H9 (cell line): ENCODE data around the gene DHX30. TPM values are rescaled to one million over a fixed set of nuclear protein-coding genes. Genes with fewer than 3 reads are reported as not detected.

Source experiments
- DNase-seq: peaks from one replicate; pipeline ENCODE4 v3.0.0-alpha.2; 2017
- H2AFZ ChIP-seq: one replicate; pipeline ENCODE4 v1.6.1; 2013; ENCODE audit warnings: mild to moderate bottlenecking, low read length, control low read depth, moderate library complexity
- H2AK5ac ChIP-seq: 2 replicates; pipeline ENCODE4 v1.6.1; 2013; ENCODE audit warnings: low read length, control low read depth, mixed read lengths; ENCODE audit not compliant: insufficient read length
- H2BK120ac ChIP-seq: one replicate; pipeline ENCODE4 v1.6.1; 2013; ENCODE audit warnings: low read depth, mild to moderate bottlenecking, low read length, control low read depth, inconsistent platforms; ENCODE audit not compliant: poor library complexity, severe bottlenecking
- H2BK12ac ChIP-seq: 2 replicates; pipeline ENCODE4 v1.6.1; 2013; ENCODE audit warnings: low read length, control low read depth, mixed read lengths, low read depth; ENCODE audit not compliant: insufficient read length
- H2BK15ac ChIP-seq: 2 replicates; pipeline ENCODE4 v1.6.1; 2013; ENCODE audit warnings: low read depth, low read length, control low read depth
- H2BK20ac ChIP-seq: one replicate; pipeline ENCODE4 v1.6.1; 2013; ENCODE audit warnings: low read depth, mild to moderate bottlenecking, low read length, control low read depth, inconsistent platforms; ENCODE audit not compliant: poor library complexity, severe bottlenecking
- H2BK5ac ChIP-seq: 2 replicates; pipeline ENCODE4 v1.6.1; 2013; ENCODE audit warnings: low read length, control low read depth, mixed read lengths; ENCODE audit not compliant: insufficient read length
- H3K14ac ChIP-seq: 2 replicates; pipeline ENCODE4 v1.6.1; 2013; ENCODE audit warnings: low read length, control low read depth; ENCODE audit not compliant: insufficient read depth
- H3K18ac ChIP-seq: 2 replicates; pipeline ENCODE4 v1.6.1; 2013; ENCODE audit warnings: low read depth, mild to moderate bottlenecking, mixed read lengths, low read length, control low read depth; ENCODE audit not compliant: insufficient read length
- H3K23ac ChIP-seq: 2 replicates; pipeline ENCODE4 v1.6.1; 2013; ENCODE audit warnings: low read length, control low read depth, mixed read lengths, low read depth; ENCODE audit not compliant: insufficient read length
- H3K23me2 ChIP-seq: 2 replicates; pipeline ENCODE4 v1.6.1; 2013; ENCODE audit warnings: low read depth, mild to moderate bottlenecking, mixed read lengths, low read length, control low read depth; ENCODE audit not compliant: insufficient read length, poor library complexity, severe bottlenecking
- H3K27ac ChIP-seq: 2 replicates; pipeline ENCODE4 v1.5.1; 2013; ENCODE audit warnings: low read length, control low read depth, mixed read lengths, low read depth; ENCODE audit not compliant: insufficient read length
- H3K27me3 ChIP-seq: 2 replicates; pipeline ENCODE4 v1.6.1; 2013; ENCODE audit warnings: low read length, control low read depth, inconsistent platforms; ENCODE audit not compliant: insufficient read depth
- H3K4ac ChIP-seq: 2 replicates; pipeline ENCODE4 v1.6.1; 2013; ENCODE audit warnings: low read depth, mild to moderate bottlenecking, control low read depth, inconsistent platforms, low read length, moderate library complexity
- H3K4me1 ChIP-seq: 2 replicates; pipeline ENCODE4 v1.6.1; 2013; ENCODE audit warnings: low read length, control low read depth, inconsistent platforms; ENCODE audit not compliant: insufficient read depth
- H3K4me2 ChIP-seq: 2 replicates; pipeline ENCODE4 v1.6.1; 2013; ENCODE audit warnings: low read length, control low read depth, mixed read lengths; ENCODE audit not compliant: insufficient read length, insufficient read depth
- H3K56ac ChIP-seq: 2 replicates; pipeline ENCODE4 v1.6.1; 2013; ENCODE audit warnings: low read depth, mild to moderate bottlenecking, mixed read lengths, low read length, control low read depth; ENCODE audit not compliant: insufficient read length
- H3K79me1 ChIP-seq: 2 replicates; pipeline ENCODE4 v1.6.1; 2013; ENCODE audit warnings: low read depth, mild to moderate bottlenecking, moderate library complexity, low read length, control low read depth, inconsistent platforms; ENCODE audit not compliant: insufficient read depth, poor library complexity, severe bottlenecking
- H3K79me2 ChIP-seq: 2 replicates; pipeline ENCODE4 v1.6.1; 2013; ENCODE audit warnings: low read length, control low read depth, inconsistent platforms; ENCODE audit not compliant: insufficient read depth
- H3K9ac ChIP-seq: 2 replicates; pipeline ENCODE4 v1.6.1; 2013; ENCODE audit warnings: low read length, control low read depth, mixed read lengths; ENCODE audit not compliant: insufficient read length; ENCODE audit errors: extremely low read depth
- H3K9me3 ChIP-seq: one replicate; pipeline ENCODE4 v1.6.1; 2013; ENCODE audit warnings: low read depth, low read length, inconsistent platforms; ENCODE audit not compliant: control insufficient read depth
- H3T11ph ChIP-seq: one replicate; pipeline ENCODE4 v1.6.1; 2013; ENCODE audit warnings: mild to moderate bottlenecking, low read length, control low read depth, inconsistent platforms
- H4K20me1 ChIP-seq: one replicate; pipeline ENCODE4 v1.6.1; 2013; ENCODE audit not compliant: control insufficient read depth, insufficient read length, insufficient read depth
- H4K5ac ChIP-seq: 2 replicates; pipeline ENCODE4 v1.6.1; 2013; ENCODE audit warnings: low read depth, mild to moderate bottlenecking, mixed read lengths, low read length, control low read depth; ENCODE audit not compliant: insufficient read length
- H4K8ac ChIP-seq: replicated peaks from 2 replicates; pipeline ENCODE4 v1.6.1; 2013; ENCODE audit warnings: low read length, control low read depth, mixed read lengths, low read depth; ENCODE audit not compliant: insufficient read length
- H4K91ac ChIP-seq: 2 replicates; pipeline ENCODE4 v1.6.1; 2013; ENCODE audit warnings: low read depth, mild to moderate bottlenecking, moderate library complexity, mixed read lengths, low read length, control low read depth; ENCODE audit not compliant: insufficient read length
- H3K27ac Mint-ChIP-seq, 3 experiments: 2 replicates in 2 of 3; 3 replicates in 1 of 3; pipeline ENCODE4 v1.8.0; 2020 to 2021; ENCODE audit warnings: mixed read lengths in 3 of 3, mild to moderate bottlenecking in 1 of 3, moderate library complexity in 1 of 3
- H3K27me3 Mint-ChIP-seq: 2 replicates; pipeline ENCODE4 v1.8.0; 2021; ENCODE audit warnings: low read depth, mild to moderate bottlenecking, moderate library complexity, mixed read lengths
- H3K36me3 Mint-ChIP-seq, 3 experiments: 2 replicates in 2 of 3; 3 replicates in 1 of 3; pipeline ENCODE4 v1.8.0; 2020 to 2021; ENCODE audit warnings: low read depth in 3 of 3, mixed read lengths in 3 of 3; ENCODE audit not compliant: insufficient read depth in 1 of 3
- H3K4me1 Mint-ChIP-seq, 2 experiments: 2 replicates each; pipeline ENCODE4 v1.8.0; 2020; ENCODE audit warnings: mixed read lengths in 2 of 2
- H3K4me3 Mint-ChIP-seq, 2 experiments: 2 replicates in 1 of 2; 3 replicates in 1 of 2; pipeline ENCODE4 v1.8.0; 2020 to 2021; ENCODE audit warnings: mild to moderate bottlenecking in 2 of 2, mixed read lengths in 2 of 2, moderate library complexity in 1 of 2
- H3K9me3 Mint-ChIP-seq, 2 experiments: 2 replicates in 1 of 2; 3 replicates in 1 of 2; pipeline ENCODE4 v1.8.0; 2020; ENCODE audit warnings: mild to moderate bottlenecking in 2 of 2, mixed read lengths in 2 of 2, moderate library complexity in 1 of 2
- CTCF ChIP-seq: fragments of 200-600 bp; sonication (generic); conservative IDR thresholded peaks from 3 replicates; pipeline ENCODE4 v1.8.0; 2021; ENCODE audit warnings: antibody characterized with exemption, mild to moderate bottlenecking
- WGBS: extraction: QIAGEN DNeasy Blood & Tissue Kit; methylation state at CpG from one replicate; pipeline ENCODE4 v1.1.7; 2013; ENCODE audit warnings: missing lambda C conversion rate, low lambda C conversion rate, mixed read lengths; ENCODE audit not compliant: insufficient read length; ENCODE audit errors: extremely low coverage; 5-methylcytosine and 5-hydroxymethylcytosine counted together
- total RNA-seq: library from RNA; stranded (reverse); gene quantifications from 2 replicates; pipeline ENCODE4 v1.2.1, GENCODE V29; 2021

Gene DHX30
- total RNA-seq, 1 experiment from 2014 or later, result 107 TPM

DNA sequence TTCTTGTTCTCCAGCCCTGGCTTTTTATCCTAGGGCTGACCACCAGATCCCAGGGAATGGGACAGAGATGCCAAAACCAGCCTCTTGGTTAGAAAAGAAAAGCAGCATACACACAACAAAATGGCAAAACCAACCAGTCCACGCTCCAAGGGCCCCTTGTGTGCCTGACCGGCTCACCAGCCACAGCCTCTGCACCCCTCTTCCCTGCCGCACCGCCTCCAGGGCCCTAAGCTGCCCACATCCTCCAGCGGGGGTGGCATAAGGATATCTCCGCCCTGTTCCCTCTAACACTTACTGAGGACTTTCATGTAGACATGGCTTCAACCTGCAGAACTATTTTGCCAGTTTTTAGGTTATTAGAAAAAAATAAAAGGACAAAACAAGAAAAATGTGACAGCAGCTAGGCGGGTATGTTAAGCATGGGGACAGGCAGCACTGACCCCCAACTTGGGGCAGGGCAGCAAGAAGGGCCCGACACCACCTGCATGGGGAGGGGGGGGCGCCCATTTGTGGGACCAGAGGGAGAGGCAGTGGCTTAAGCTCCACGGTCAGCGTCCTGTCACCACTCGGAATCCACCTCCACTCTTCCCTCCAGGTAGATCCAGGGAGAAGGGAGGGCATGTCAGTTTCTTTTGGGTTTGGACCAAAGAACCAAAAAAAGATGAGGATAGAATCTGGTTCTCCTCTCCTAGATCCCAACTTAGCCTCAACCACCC lies 49.1 kb downstream of the DHX30 start:
- H3K27ac Mint-ChIP-seq, result peak overlapping the region in 1 of 3 experiments; percentile 93; a peak in 3 of 7 replicates
- no peak for TF ChIP-seq CTCF

More for the DNA sequence above, 49.1 kb downstream of the DHX30 start:
- H3K23me2 ChIP-seq, result no peaks in the 10 kb centered on the region
- no peak overlapping the region for H2BK5ac ChIP-seq
- no peak overlapping the region for H2BK120ac ChIP-seq
- H4K5ac ChIP-seq, result no peak overlapping the region
- Mint-ChIP-seq H3K4me3 (no peak overlapping the region), H3K9me3 (no peaks in the 10 kb centered on the region), H3K27me3 (no peaks in the 10 kb centered on the region), H3K4me1 (0 out of 4 replicates have a peak, but pooled peaks cover 0 to 3% of the 10 kb centered on the region in 2 experiments), H3K36me3 (peaks cover 38 to 86% (median 80%) of the 10 kb centered on the region in 3 experiments)
- H3K79me2 ChIP-seq, result no peaks in the 10 kb centered on the region
- H3T11ph ChIP-seq, result no peak overlapping the region
- H3K9ac ChIP-seq, result no peak overlapping the region
- H4K91ac ChIP-seq, result no peak overlapping the region
- no peak overlapping the region for H3K14ac ChIP-seq
- H4K20me1 ChIP-seq, result peaks cover 2% of the 10 kb centered on the region
- H3K4me2 ChIP-seq, result no peak overlapping the region
- H3K79me1 ChIP-seq, result no peaks in the 10 kb centered on the region
- no peaks in the 10 kb centered on the region for H3K4me1 ChIP-seq
- H4K8ac ChIP-seq, result no peak overlapping the region
- no peak overlapping the region for H3K27ac ChIP-seq
- H2BK20ac ChIP-seq, result no peak overlapping the region
- H3K18ac ChIP-seq, result no peak overlapping the region
- no peak overlapping the region for H2AFZ ChIP-seq
- no peaks in the 10 kb centered on the region for H3K9me3 ChIP-seq
- no peaks in the 10 kb centered on the region for H3K27me3 ChIP-seq
- H2BK15ac ChIP-seq, result no peak overlapping the region
- no peak overlapping the region for H3K56ac ChIP-seq
- no CpG with 5 or more reads among the region's 12 CpGs for WGBS
- H2AK5ac ChIP-seq, result no peak overlapping the region
- no peak overlapping the region for H3K4ac ChIP-seq
- no peak overlapping the region for H2BK12ac ChIP-seq
- H3K23ac ChIP-seq, result no peak overlapping the region
- DNase-seq, result no peak
